CD8-positive, alpha-beta memory T cell (primary cell): ENCODE measurements around the gene TMEM134. TPM values are rescaled to one million over a fixed set of nuclear protein-coding genes. Genes with fewer than 3 reads are reported as not detected.

Experiments used
- CTCF ChIA-PET: fragments of 350-600 bp; sonication (Branson Sonifier 250); formaldehyde crosslinking; loops from one replicate; lab custom pipeline; 2021; ENCODE audit warnings: antibody characterized with exemption; lab: Charles Lee
- POLR2A ChIA-PET: fragments of 350-600 bp; sonication (Branson Sonifier 250); formaldehyde crosslinking; loops from one replicate; lab custom pipeline; 2021; ENCODE audit warnings: antibody characterized with exemption; lab: Charles Lee
- DNase-seq, 5 donors: peaks; one replicate each; pipeline versions ENCODE4 v3.0.0 to v3.0.0-alpha.2; 2020 to 2022; ENCODE audit warnings: mixed read lengths in 1 of 5
- H3K27ac ChIP-seq: one replicate; pipeline ENCODE4 v1.7.0; 2013; ENCODE audit warnings: low read depth, mild to moderate bottlenecking, low read length, moderate library complexity
- H3K27me3 ChIP-seq: 2 replicates; pipeline ENCODE4 v1.7.0; 2013; ENCODE audit warnings: low read length, mild to moderate bottlenecking; ENCODE audit not compliant: insufficient read depth, poor library complexity, severe bottlenecking
- H3K36me3 ChIP-seq: 2 replicates; pipeline ENCODE4 v1.7.0; 2013; ENCODE audit warnings: mild to moderate bottlenecking, low read length, moderate library complexity; ENCODE audit not compliant: insufficient read depth
- H3K4me1 ChIP-seq: 2 replicates; pipeline ENCODE4 v1.7.0; 2013; ENCODE audit warnings: mild to moderate bottlenecking, low read length, moderate library complexity; ENCODE audit not compliant: insufficient read depth
- H3K4me3 ChIP-seq: 2 replicates; pipeline ENCODE4 v1.7.0; 2013; ENCODE audit warnings: mild to moderate bottlenecking, low read length
- H3K9me3 ChIP-seq: 2 replicates; pipeline ENCODE4 v1.7.0; 2013; ENCODE audit warnings: mild to moderate bottlenecking, low read length
- H3K27ac Mint-ChIP-seq, 8 donors: one replicate each; pipeline ENCODE4 v1.8.0; 2020 to 2021; ENCODE audit warnings: mixed read lengths in 8 of 8, mild to moderate bottlenecking in 6 of 8, inconsistent platforms in 3 of 8, moderate library complexity in 3 of 8
- H3K27me3 Mint-ChIP-seq, 2 donors: one replicate each; pipeline ENCODE4 v1.8.0; 2020 to 2021; ENCODE audit warnings: mixed read lengths in 2 of 2, mild to moderate bottlenecking in 1 of 2, moderate library complexity in 1 of 2
- H3K36me3 Mint-ChIP-seq, 3 donors: one replicate each; pipeline ENCODE4 v1.8.0; 2020 to 2021; ENCODE audit warnings: mixed read lengths in 3 of 3, inconsistent platforms in 1 of 3, mild to moderate bottlenecking in 1 of 3
- H3K4me1 Mint-ChIP-seq, 3 donors: one replicate each; pipeline ENCODE4 v1.8.0; 2020 to 2021; ENCODE audit warnings: mixed read lengths in 3 of 3, inconsistent platforms in 1 of 3, mild to moderate bottlenecking in 1 of 3
- H3K4me3 Mint-ChIP-seq, 7 donors: one replicate each; pipeline ENCODE4 v1.8.0; 2020 to 2021; ENCODE audit warnings: mixed read lengths in 7 of 7, mild to moderate bottlenecking in 6 of 7, moderate library complexity in 4 of 7, inconsistent platforms in 2 of 7
- H3K9me3 Mint-ChIP-seq, 5 donors: one replicate each; pipeline ENCODE4 v1.8.0; 2020 to 2022; ENCODE audit warnings: mixed read lengths in 5 of 5, mild to moderate bottlenecking in 3 of 5, moderate library complexity in 2 of 5, inconsistent platforms in 1 of 5
- polyA plus RNA-seq: library from polyadenylated mRNA; unstranded; fragments of 300-500 nt; fragmentation: Illumina TruSeq; gene quantifications from one replicate; pipeline ENCODE4 v1.2.3, GENCODE V29; 2021
- total RNA-seq, 2 experiments: library from RNA; stranded (reverse); gene quantifications; one replicate each; pipeline ENCODE4 v1.2.3, GENCODE V29; 2021

Gene TMEM134
- total and polyA plus RNA-seq, 3 experiments from 2014 or later = 49.6 to 152 (median 57.9) TPM

- H3K4me1 ChIP-seq = peaks cover under 1% of the 10 kb centered on the region
- no peaks in the 10 kb centered on the region for H3K27me3 ChIP-seq
- no peak for DNase-seq
- ChIA-PET POLR2A (interaction anchor here (0.6 to 1.9 kb wide), 2 partner anchors 10 to 71 kb away, joined by 3 to 8 read pairs; partner anchors contain the start of gene AIP), CTCF (interaction anchor here (1.4 to 2.0 kb wide), 2 partner anchors 11 to 92 kb away, joined by 4 to 5 read pairs; partner anchors contain the start of genes PITPNM1 and PPP1CA)
- H3K9me3 ChIP-seq = no peaks in the 10 kb centered on the region
- no peak overlapping the region for H3K4me3 ChIP-seq
- H3K36me3 Mint-ChIP-seq = peaks cover 0 to 86% (median 4%) of the 10 kb centered on the region in 3 donors
- H3K27ac Mint-ChIP-seq = peak overlapping the region in 2 of 8 donors; percentile 15 to 17
- peaks cover 4 to 11% (median 5%) of the 10 kb centered on the region in 3 donors for H3K4me1 Mint-ChIP-seq
- no peaks in the 10 kb centered on the region for H3K27me3 Mint-ChIP-seq
- H3K4me3 Mint-ChIP-seq = no peak overlapping the region
- peaks cover 14% of the 10 kb centered on the region for H3K36me3 ChIP-seq
- H3K27ac ChIP-seq = no peak overlapping the region
- no peaks in the 10 kb centered on the region for H3K9me3 Mint-ChIP-seq
Measured at GRCh38 chr11:67493548-67494370, 24.7 kb upstream of the TMEM134 start.

- H3K9me3 ChIP-seq = no peaks in the 10 kb centered on the region
- no peaks in the 10 kb centered on the region for H3K27me3 ChIP-seq
- H3K4me3 ChIP-seq = no peak overlapping the region
- DNase-seq = no peak
- peaks cover 0 to 86% (median 7%) of the 10 kb centered on the region in 3 donors for H3K36me3 Mint-ChIP-seq
- H3K4me1 ChIP-seq = peaks cover 8% of the 10 kb centered on the region
- H3K4me1 Mint-ChIP-seq = peaks cover 7 to 19% (median 12%) of the 10 kb centered on the region in 3 donors
- peaks cover 17% of the 10 kb centered on the region for H3K36me3 ChIP-seq
- H3K27ac Mint-ChIP-seq = peak overlapping the region in 1 of 8 donors; percentile 36
- H3K9me3 Mint-ChIP-seq = no peaks in the 10 kb centered on the region
- CTCF ChIA-PET = interaction anchor here (0.9 to 2.0 kb wide), 6 partner anchors 12 to 104 kb away, joined by 3 to 5 read pairs (median 4); partner anchors contain the start of genes PITPNM1, PPP1CA and PTPRCAP
- no peak overlapping the region for H3K27ac ChIP-seq
- H3K4me3 Mint-ChIP-seq = no peak overlapping the region
- H3K27me3 Mint-ChIP-seq = no peaks in the 10 kb centered on the region
- POLR2A ChIA-PET = interaction anchor here (0.6 to 1.9 kb wide), 5 partner anchors 9 to 92 kb away, joined by 3 to 8 read pairs (median 3); partner anchors contain the start of genes AIP, GPR152 and PPP1CA
Measured at GRCh38 chr11:67492801-67493547, 23.9 kb upstream of the TMEM134 start.

- peak overlapping the region in 1 of 8 donors; percentile 32 for H3K27ac Mint-ChIP-seq
- Histone ChIP-seq H3K27me3 (no peaks in the 10 kb centered on the region), H3K4me1 (peaks cover 14% of the 10 kb centered on the region), H3K4me3 (no peak overlapping the region), H3K27ac (no peak overlapping the region), H3K36me3 (peaks cover 22% of the 10 kb centered on the region), H3K9me3 (no peaks in the 10 kb centered on the region)
- H3K9me3 Mint-ChIP-seq = no peaks in the 10 kb centered on the region
- peaks cover 4 to 86% (median 12%) of the 10 kb centered on the region in 3 donors for H3K36me3 Mint-ChIP-seq
- H3K4me1 Mint-ChIP-seq = peaks cover 15 to 27% (median 19%) of the 10 kb centered on the region in 3 donors
- H3K4me3 Mint-ChIP-seq = no peak overlapping the region
- no peaks in the 10 kb centered on the region for H3K27me3 Mint-ChIP-seq
- DNase-seq = no peak
- CTCF ChIA-PET = interaction anchor here (0.9 to 2.0 kb wide), 7 partner anchors 10 to 103 kb away, joined by 3 to 5 read pairs (median 4); partner anchors contain the start of genes PITPNM1, PPP1CA and PTPRCAP
- POLR2A ChIA-PET = interaction anchor here (0.6 to 1.9 kb wide), 5 partner anchors 9 to 91 kb away, joined by 3 to 8 read pairs (median 3); partner anchors contain the start of genes AIP, GPR152 and PPP1CA
Measured at GRCh38 chr11:67492069-67492727, 23.1 kb upstream of the TMEM134 start.

- Mint-ChIP-seq H3K27ac (peak overlapping the region in 1 of 8 donors; percentile 21), H3K4me1 (peaks cover 22 to 34% (median 25%) of the 10 kb centered on the region in 3 donors), H3K27me3 (no peaks in the 10 kb centered on the region), H3K4me3 (no peak overlapping the region), H3K36me3 (peaks cover 4 to 83% (median 12%) of the 10 kb centered on the region in 3 donors), H3K9me3 (no peaks in the 10 kb centered on the region)
- Histone ChIP-seq H3K9me3 (no peaks in the 10 kb centered on the region), H3K27me3 (no peaks in the 10 kb centered on the region), H3K27ac (no peak overlapping the region), H3K36me3 (peaks cover 27% of the 10 kb centered on the region), H3K4me1 (peaks cover 22% of the 10 kb centered on the region), H3K4me3 (no peak overlapping the region)
- ChIA-PET CTCF (interaction anchor here (0.9 to 2.0 kb wide), 4 partner anchors 11 to 23 kb away, joined by 3 to 5 read pairs (median 4); partner anchors contain the start of gene PITPNM1), POLR2A (interaction anchor here (0.7 to 1.9 kb wide), 3 partner anchors 8 to 90 kb away, joined by 3 to 8 read pairs (median 5); partner anchors contain the start of genes AIP and PPP1CA)
- DNase-seq = no peak
Measured at GRCh38 chr11:67491276-67492068, 22.4 kb upstream of the TMEM134 start.

- no peaks in the 10 kb centered on the region for H3K9me3 Mint-ChIP-seq
- ChIA-PET CTCF (no interaction called here), POLR2A (interaction anchor here (0.6 kb wide), 1 partner anchor 13 kb away, joined by 3 read pairs; no protein-coding TSS in a partner anchor)
- H3K4me1 Mint-ChIP-seq = peaks cover 30 to 42% (median 32%) of the 10 kb centered on the region in 3 donors
- no peak overlapping the region for H3K4me3 Mint-ChIP-seq
- Histone ChIP-seq H3K27ac (no peak overlapping the region), H3K4me1 (peaks cover 29% of the 10 kb centered on the region), H3K9me3 (no peaks in the 10 kb centered on the region), H3K36me3 (peaks cover 27% of the 10 kb centered on the region), H3K4me3 (no peak overlapping the region), H3K27me3 (no peaks in the 10 kb centered on the region)
- H3K27ac Mint-ChIP-seq = peak overlapping the region in 1 of 8 donors; percentile 21
- H3K27me3 Mint-ChIP-seq = no peaks in the 10 kb centered on the region
- H3K36me3 Mint-ChIP-seq = peaks cover 4 to 81% (median 12%) of the 10 kb centered on the region in 3 donors
- DNase-seq = no peak
Measured at GRCh38 chr11:67490727-67491065, 21.6 kb upstream of the TMEM134 start.

GRCh38 chr11:67489885-67490726 lies 21.1 kb upstream of the TMEM134 start:
- ChIA-PET CTCF (no interaction called here), POLR2A (interaction anchor here (0.5 to 1.2 kb wide), 3 partner anchors 13 to 87 kb away, joined by 3 to 10 read pairs (median 5); partner anchors contain the start of gene PTPRCAP)
- Mint-ChIP-seq H3K27me3 (no peaks in the 10 kb centered on the region), H3K36me3 (peaks cover 4 to 76% (median 12%) of the 10 kb centered on the region in 3 donors), H3K4me1 (peaks cover 34 to 46% (median 34%) of the 10 kb centered on the region in 3 donors), H3K9me3 (no peaks in the 10 kb centered on the region), H3K27ac (peak overlapping the region; percentile 14 to 93 (median 61)), H3K4me3 (no peak overlapping the region)
- no peak overlapping the region for H3K4me3 ChIP-seq
- DNase-seq = no peak
- H3K27me3 ChIP-seq = no peaks in the 10 kb centered on the region
- peaks cover 27% of the 10 kb centered on the region for H3K36me3 ChIP-seq
- H3K9me3 ChIP-seq = no peaks in the 10 kb centered on the region
- H3K4me1 ChIP-seq = peaks cover 33% of the 10 kb centered on the region
- no peak overlapping the region for H3K27ac ChIP-seq
